GM19239 (cell line): Measurements from ENCODE around the gene ZNF473.
"Not testable (repeated sequence)": the region's sequence is repeated elsewhere in the genome, so short reads cannot be mapped to it uniquely, and the experiment has no call there.

Experiments
- DNase-seq: peaks from one replicate; pipeline ENCODE4 v3.0.0; 2011; ENCODE audit warnings: low spot score; ENCODE audit not compliant: insufficient read length
- FAIRE-seq: peaks from 2 replicates; lab custom pipeline; 2011; peaks lifted over from hg19 to GRCh38; lab: Jason Lieb, UNC

Gene ZNF473

DNA sequence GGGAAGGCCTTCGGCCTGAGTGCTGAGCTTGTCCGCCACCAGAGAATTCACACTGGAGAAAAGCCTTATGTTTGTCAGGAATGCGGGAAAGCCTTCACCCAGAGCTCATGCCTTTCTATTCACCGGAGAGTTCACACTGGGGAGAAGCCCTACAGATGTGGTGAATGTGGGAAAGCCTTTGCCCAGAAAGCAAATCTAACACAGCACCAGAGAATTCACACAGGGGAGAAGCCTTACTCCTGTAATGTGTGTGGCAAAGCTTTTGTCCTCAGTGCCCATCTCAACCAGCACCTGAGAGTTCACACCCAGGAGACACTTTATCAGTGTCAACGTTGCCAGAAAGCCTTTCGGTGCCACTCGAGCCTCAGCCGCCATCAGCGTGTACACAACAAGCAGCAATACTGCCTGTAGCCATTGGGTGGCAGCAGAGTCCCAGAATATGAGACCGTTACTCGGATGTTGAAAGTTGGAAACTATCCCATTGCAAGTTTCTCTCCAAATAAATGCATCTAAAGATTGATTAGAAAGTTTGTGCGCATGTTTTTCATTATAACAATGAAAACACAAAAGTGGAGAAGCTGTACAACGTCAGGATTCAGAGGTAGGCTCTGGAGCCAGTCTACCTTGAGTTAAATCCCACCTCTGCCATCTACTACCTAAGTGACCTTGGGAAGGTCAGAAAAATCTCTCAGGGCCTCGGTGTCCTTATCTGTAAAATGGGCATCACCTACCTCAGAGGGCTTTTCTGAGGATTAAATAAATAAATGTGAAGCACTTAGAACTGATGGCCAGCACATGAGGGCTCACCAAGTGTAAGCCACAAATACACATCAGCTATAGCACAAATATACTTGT lies 21.1 kb downstream of the ZNF473 start:
- FAIRE-seq (no peak), DNase-seq (no peak)

DNA sequence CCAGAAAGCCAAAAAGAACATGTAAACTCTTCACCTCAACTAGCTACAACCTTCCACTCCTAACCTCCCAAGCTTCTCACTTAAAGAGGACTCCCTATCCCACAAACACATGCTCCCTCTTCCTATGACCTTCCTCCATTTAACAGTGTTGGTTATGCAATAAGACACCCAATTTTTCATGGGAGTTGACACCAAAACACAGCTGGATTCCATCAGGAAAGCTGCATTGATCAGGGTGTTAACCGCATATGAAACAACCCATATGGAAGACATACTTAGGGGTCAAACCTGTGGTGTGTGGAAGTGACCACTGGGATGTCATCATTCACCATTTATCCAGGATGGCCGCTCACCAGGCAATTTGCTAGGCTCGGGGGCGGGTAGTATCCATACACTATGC lies 21.9 kb downstream of the ZNF473 start:
- no peak for FAIRE-seq
- no peak for DNase-seq

DNA sequence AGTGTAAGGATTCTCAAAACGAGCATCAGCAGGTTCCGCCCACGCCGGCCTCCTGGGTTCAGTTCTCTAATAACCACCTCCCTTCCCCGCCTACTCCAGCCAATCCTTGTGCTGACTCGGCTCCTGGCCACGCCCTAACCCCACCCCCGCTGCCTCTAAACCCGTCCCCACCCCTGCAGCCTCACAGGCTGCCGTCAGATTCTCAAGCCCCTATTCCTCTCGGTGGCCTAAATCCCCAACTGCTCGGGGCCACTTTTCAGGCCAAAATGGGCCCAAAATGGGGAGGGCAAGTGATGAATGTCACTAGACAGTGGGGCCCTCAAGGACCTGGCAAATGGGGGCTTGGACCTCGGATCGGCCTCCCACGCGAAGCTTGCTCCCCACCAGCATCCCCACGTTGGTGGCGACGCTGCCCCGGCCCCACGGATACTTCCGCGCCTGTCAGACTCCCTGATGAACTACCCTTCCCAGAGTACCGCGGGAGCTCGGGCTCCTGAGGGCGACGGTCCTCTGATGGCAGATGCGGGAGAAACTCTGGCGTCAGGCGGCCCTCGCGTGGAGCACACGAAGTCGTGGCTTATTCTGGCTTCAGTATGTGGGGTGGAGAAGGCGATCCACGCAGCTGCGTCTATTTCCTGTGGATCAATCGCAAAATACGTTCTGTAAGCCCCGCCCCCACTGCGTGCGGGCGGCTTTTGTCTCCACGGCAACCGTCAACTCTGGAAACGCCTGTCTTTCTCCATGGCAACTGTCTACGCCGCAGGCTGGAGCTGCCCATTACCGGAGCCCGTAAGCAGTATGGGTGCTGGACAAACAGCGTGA lies 24.8 kb downstream of the ZNF473 start:
- DNase-seq (peak; percentile 15), FAIRE-seq (no peak)

DNA sequence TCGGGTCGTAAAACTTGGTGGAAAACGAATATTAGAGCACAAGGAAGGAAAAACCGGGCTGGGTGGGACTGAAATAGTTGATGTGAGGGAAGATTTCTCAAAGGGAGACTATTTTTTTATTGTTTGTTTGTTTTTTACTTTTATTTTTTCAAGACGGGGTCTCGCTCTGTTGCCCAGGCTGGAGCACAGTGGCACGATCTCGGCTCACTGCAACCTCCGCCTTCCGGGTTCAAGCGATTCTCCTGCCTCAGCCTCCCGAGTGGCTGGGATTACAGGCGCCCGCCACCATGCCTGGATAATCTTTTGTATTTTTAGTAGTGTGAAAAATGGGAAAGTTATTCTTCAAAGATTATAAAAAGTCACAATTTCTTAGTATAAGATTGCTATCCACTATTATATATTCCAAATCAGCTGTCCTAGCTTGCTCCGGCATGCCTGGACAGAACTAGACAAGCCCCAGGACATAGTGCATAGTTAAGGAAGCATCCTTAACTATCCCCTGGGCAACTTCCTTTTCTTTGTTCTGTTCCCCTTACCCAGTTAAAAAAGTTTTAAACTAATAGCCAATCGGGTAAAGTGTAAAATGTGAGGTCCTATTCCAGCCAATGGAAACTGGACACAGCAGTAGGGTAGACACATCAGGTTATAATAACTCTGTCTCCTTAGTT lies 25.6 kb downstream of the ZNF473 start:
- FAIRE-seq, DNase-seq: not testable (repeated sequence)

DNA sequence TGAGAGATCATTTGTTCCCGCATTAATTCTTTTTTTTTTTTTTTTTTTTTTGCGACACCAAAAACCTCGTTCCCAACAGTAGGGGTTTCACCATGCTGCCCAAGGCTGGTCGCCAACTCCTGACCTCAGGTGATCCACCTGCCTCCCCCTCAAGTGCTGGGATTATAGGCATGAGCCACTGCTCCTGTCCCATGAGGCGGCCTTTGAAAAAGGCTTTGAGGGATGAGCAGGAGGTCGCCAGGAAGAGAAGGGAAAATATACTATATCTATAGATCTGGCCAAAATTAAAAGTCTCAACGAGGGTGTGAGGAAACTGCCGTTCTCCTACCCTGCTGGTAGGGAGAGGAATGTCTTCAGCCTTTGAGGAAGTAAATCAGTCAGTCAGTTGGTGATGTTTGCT lies 26.2 kb downstream of the ZNF473 start:
- DNase-seq: no peak
- no peak for FAIRE-seq

DNA sequence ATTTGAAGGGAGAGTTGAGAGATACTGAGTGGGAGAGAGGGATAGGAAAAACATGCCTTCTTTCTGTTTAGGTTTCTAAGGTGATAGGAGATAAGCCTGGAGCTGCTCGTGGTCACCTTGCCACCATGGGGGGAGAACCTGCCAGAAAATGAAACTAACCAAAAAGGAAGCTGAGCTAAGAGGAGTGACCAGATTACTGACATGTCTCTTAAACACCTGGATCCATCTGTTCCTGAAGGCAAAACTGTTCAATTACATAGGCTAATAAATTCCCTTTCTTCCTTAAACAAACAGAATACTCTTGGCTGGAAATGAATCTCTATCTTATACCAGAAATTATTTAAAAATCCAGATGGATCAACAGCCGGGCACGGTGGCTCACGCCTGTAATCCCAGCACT lies 27.3 kb downstream of the ZNF473 start:
- FAIRE-seq: no peak
- DNase-seq: no peak

DNA sequence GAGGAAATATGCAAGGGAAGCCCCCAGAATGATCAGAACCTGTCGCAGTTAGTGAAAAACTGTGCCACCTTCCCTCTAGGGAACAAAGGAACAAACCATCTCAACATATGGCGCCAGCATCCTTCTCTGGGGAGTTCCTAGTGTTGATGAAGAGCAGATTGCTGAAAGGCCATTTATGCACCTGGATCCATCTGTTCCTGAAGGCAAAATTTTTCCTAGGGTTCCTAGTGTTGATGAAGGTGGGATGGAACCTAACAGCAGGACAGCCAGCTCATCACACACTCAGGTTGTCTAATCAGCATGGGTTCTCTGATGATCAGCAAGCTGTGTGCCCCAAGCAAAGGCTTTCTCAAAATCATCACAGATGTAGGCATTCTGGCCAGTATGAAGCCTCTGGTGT lies 32.6 kb downstream of the ZNF473 start:
- DNase-seq (no peak), FAIRE-seq (no peak)

DNA sequence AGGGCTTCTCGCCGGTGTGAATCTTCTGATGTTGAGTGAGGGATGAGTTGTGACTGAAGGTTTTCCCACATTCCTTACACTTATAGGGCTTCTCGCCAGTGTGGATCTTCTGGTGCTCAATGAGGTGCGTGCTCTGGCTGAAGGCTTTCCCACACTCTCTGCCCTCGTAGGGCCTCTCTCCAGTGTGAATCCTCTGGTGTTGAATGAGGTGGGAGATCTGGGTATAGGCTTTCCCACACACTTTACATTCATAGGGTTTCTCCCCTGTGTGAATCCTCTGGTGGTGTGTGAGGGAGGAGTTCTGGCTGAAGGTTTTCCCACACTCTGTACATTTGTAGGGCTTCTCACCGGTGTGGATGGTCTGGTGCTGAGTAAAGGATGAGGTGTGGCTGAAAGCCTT lies 33.2 kb downstream of the ZNF473 start:
- FAIRE-seq (no peak), DNase-seq (no peak)

DNA sequence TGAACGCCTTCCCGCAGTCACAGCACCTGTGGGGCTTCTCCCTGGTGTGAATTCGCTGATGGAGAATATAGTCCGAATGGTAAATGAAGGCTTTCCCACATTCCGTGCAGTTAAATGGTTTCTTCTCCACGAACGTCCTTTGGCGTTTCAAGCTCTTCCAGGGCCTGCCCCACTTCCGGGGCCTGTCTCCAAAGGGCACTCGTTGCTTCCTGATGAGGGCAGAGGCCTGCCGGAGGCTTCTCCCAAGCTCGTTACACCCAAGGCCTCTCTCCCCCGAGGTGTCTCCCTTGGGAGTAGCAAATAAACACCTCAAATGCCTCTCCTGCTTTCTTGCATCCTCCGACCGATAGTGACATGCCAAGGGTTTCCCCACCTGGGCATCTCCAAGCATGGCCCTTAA lies 34.3 kb downstream of the ZNF473 start:
- FAIRE-seq (no peak), DNase-seq (no peak)

DNA sequence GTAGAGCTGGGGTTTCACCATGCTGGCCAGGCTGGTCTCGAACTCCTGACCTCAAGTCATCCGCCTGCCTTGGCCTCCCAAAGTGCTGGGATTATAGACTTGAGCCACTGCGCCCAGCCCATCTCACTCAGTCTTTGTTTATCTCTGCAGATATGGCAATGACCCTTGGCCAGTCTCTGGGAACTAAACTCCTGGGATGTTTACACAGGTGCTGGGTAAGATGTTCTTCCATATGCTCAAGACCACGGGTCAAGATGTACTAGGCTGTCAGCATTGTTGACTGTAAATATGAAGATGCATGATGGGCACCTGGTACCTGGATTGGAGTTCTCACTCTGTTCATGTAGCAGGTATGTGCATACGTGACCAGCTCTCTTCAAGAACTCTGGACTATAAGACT lies 35.8 kb downstream of the ZNF473 start:
- FAIRE-seq (no peak), DNase-seq (no peak)

DNA sequence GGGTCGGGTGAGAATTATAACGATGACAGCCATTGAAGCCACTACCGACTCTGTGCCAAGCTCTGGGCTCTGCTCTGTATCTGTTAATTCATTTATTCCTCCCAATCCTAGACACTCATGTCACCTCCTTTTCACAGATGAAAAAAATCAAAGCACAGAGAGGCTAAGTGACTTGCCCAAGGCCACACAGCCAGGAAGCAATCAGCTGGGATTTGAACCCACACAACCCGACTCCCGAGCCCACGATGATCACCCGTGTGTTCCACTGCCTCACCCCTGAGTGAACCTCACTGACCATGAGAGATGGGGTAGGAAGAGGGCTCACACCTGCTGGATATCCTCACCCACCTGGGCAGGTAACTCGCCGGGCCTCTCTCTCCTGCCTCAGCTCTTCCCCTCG lies 40.1 kb downstream of the ZNF473 start:
- FAIRE-seq (no peak), DNase-seq (no peak)

DNA sequence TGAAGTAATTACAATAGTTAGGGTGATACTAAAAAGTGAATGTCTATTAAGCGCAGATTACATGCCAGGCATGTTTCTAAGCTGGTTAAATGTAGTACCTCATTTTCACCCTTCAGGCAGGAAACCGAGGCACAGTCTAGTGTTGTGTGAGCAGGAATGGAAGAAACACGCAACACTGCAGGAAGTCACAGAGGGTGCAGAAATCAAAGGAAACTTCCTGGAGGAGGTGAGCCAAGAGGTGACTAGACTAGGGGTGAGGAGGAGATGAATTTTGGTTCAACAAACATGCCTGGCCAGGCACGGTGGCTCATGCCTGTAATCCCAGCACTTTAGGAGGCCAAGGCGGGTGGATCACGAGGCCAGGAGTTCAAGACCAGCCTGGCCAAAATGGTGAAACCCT lies 41.8 kb downstream of the ZNF473 start:
- no peak for DNase-seq
- FAIRE-seq: no peak

DNA sequence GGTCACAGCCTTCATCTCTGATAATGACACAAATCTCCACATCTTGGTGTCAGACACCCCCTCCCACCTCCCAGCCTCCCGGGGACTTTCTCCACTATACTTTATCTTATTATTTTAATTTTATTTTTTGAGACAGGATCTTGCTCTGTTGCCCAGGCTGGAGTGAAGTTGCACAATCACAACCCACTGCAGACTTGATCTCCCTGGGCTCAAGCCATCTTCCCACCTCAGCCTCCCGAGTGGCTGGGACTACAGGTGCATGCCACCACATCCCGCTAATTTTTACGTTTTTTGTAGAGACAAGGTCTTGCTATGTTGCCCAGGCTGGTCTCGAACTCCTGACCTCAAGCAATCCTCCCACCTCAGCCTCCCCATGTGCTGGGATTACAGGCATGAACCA lies 42.6 kb downstream of the ZNF473 start:
- not testable (repeated sequence) for FAIRE-seq, DNase-seq

DNA sequence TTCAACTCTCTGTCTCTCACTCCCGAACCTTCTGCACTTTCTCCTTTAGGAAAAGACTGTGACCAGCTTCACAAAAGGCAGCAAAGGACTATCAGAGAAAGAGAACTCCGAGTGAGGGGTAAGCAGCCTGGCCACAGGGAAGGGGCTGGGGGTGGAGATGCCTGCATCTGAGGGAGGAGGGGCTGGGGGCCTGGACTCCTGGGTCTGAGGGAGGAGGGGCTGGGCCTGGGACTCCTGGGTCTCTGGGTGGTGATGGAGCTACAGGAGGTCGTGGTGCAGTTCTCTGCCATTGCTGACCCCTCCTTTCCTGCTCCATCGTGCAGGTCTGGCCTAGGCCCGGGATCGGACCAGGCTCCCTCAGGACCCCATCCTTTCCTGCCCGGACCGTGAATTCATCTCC lies 49.3 kb downstream of the ZNF473 start:
- DNase-seq, FAIRE-seq: not testable (repeated sequence)

DNA sequence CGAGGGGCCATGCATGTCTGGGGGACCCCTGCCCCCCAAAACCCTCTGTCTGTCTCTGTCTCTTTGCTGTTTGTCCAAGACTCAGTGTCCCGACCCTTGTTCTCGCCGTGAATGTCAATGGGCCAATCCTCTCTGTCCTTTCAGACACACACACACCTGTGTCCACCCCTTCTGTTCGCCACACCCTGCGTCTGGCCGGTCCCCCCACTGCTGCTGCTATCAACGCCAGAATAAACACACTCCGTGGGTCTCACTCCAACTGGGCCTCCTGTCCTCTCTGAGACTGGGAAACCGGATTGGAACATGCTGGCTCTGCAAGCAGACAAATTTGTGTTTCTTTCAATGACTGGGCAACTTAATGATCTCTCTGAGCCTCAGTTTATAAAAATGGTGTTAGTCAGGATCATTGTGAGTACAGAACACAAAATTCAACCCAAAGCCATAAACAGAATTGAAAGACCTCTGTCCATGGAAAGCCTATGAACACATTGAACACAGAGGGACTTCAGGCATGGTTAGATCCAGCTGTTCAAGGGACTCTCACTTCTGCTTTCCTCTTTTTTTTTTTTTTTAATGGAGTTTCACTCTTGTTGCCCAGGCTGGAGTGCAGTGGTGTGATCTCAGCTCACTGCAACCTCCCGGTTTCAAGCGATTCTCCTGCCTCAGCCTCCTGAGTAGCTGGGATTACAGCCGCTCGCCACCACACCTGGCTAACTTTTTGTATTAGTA lies 50.0 kb downstream of the ZNF473 start:
- not testable (repeated sequence) for DNase-seq, FAIRE-seq

DNA sequence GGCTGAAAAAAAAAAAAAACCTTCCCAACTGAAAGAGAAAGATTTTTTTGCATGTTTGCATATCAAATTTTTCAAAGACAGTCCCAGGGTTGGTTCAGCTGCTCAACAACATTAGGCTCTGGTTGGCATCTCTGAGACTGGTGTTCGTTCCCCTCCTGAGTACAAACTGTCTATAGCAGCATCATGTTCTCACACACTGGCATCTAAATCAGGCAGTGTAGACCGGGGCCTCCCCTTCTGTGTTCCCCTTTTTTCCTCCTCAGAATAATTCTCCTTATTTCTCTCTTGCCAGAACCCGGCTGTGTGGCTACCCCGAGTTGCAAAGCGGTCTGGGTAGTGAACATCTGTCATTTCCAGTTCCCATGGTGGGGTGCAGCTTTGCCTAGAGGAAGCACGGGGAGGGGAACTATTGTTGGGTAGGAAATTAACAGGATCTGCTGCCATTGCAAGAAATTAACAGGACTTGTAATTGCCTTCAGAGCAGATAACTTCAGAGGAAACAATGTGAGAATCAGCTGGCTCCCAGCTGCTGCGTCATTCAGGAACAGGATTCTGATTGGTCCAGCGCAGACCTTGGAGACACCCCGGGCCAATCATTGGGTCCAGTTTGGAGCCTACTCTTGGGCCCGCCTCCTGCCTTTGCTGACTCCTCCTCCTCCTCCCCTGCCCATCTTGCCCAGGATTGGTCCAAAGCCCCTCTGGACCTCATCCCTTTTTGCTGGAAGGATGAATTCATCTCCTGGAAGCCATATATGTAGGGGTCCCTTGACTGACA lies 51.0 kb downstream of the ZNF473 start:
- not testable (repeated sequence) for DNase-seq, FAIRE-seq

DNA sequence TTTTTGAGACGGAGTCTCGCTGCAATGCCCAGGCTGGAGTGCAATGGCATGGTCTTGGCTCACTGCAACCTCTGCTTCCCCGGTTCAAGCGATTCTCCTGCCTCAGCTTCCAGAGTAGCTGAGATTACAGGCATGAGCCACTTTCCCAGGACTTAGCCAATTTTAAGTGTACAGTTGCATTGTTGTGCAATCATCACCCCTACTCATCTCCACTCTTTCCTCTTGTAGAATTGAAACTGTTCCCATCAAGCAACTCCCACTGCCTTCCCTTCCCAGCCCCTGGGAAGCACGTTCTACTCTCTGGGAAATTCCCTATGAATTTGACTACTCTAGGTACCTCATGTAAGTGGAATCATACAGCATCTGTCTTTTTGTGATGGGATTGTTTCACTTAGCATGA lies 53.2 kb downstream of the ZNF473 start:
- FAIRE-seq, DNase-seq: not testable (repeated sequence)

DNA sequence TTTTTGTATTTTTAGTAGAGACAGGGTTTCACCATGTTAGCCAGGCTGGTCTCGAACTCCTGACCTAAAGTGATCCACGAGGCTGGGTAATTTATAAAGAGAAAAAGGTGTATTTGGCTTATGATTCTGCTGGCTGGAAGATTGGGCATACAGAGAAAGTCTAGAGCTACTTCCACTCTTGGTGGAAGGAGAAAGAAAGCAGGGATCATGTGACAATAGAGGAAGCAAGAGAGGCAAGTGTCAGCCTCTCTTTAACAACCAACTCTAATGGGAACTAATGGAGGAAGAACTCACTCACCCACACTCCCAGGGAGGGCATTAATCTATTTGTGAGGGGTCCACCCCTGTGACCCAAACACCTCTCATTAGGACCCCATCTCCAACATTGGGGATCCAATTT lies 58.6 kb downstream of the ZNF473 start:
- not testable (repeated sequence) for FAIRE-seq, DNase-seq

DNA sequence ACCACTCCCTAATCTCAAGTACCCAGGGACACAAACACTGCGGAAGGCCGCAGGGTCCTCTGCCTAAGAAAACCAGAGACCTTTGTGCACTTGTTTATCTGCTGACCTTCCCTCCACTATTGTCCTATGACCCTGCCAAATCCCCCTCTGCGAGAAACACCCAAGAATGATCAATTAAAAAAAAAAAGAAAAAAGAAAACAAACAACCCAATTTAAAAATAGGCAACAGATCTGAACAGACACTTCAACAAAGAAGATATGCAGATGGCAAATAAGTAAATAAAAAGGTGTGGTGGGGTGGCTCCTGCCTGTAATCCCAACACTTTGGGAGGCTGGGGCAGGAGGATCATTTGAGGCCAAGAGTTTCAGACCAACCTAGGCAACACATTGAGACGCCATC lies 61.3 kb downstream of the ZNF473 start:
- not testable (repeated sequence) for FAIRE-seq, DNase-seq
